HG02885 (cell line): ENCODE data around the gene SFMBT2.
A peak's percentile ranks its signal among the peaks of the same experiment; 100 is the strongest.
"Not testable (repeated sequence)": the region's sequence is repeated elsewhere in the genome, so short reads cannot be mapped to it uniquely, and the experiment has no call there.

ENCODE experiments used
- ATAC-seq: cut with Tn5 transposase; IDR thresholded peaks from one replicate; pipeline ENCODE4 v1.9.1; 2021; ENCODE audit warnings: mild to moderate bottlenecking; ENCODE audit not compliant: unreplicated experiment, poor library complexity

The SFMBT2 gene

DNA sequence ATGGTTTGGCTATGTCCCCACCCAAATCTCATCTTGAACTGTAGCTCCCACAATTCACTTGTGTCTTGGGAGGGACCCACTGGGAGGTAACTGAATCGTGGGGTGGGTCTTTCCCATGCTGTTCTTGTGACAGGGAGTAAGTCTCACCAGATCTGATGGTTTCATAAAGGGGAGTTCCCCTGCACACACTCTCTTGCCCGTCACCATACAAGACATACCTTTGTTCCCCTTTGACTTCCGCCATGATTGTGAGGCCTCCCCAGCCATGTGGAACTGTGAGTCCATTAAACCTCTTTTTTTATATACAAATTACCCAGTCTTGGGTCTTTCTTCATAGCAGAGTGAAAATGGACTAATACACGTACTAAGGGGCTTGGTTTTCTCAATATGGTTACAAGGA is 106.7 kb downstream of the SFMBT2 start:
- ATAC-seq = no peak

DNA sequence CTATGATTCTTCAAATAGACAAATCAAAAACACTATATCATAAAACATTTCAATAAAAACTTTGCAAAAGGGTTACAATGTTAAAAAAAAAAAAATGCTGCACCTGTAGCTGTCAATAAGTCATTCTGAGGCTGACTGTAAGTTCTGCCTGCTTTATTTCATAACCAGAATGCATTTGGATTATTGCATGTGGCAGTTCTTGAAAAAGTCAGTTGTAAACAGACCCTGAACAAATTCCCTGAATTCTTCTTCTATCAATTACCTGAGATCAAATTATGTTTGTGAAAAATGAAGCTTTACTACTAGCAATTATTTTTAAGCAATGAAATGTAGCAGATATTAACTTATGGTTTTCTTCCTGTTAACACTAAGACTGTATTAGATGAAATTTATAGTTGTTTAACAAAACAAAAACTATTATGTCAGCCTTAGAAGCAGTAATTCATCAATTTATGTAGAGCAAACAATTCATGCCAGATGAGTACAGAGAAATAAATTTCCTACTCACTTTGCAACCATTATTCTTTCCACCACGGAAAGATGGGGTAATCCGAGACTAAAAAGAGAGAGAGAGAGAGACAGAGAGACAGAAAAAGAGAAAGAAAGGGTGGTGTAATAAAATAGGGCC is 107.8 kb downstream of the SFMBT2 start:
- no peak for ATAC-seq

GRCh38 chr10:7302392-7302906 is 108.4 kb downstream of the SFMBT2 start:
- no peak for ATAC-seq

- no peak for ATAC-seq
These were observed 109.6 kb downstream of the SFMBT2 start for GRCh38 chr10:7301006-7301778.

DNA sequence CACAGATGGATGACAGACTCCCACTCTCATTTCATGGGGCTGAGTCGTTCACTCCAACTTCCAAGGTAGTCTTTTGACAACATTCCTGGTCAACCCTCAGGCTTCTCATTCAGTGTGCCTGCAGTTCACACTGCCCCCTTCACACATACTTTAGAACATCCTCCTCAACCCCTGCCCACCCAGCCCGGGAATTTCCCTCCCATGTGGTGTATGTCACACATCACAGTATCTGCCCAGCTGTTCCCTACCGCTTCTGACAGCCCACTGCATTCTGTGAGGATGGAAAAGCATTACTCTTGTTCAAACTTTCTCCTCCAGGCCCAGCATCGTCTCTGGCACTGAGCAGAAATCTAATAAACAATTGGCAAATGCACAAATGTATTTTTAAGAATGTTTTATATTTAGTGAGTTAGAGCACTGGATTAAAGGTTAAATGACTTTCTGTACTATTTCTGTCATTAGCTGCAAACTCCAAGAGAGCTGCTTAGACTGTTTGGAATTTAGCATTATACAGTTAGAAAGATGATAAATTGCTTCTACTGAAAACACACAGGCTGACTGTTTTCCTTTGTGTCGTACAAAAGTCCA is 110.4 kb downstream of the SFMBT2 start:
- ATAC-seq = no peak

- not testable (repeated sequence) for ATAC-seq
These were observed 111.1 kb downstream of the SFMBT2 start for GRCh38 chr10:7299601-7300325.

DNA sequence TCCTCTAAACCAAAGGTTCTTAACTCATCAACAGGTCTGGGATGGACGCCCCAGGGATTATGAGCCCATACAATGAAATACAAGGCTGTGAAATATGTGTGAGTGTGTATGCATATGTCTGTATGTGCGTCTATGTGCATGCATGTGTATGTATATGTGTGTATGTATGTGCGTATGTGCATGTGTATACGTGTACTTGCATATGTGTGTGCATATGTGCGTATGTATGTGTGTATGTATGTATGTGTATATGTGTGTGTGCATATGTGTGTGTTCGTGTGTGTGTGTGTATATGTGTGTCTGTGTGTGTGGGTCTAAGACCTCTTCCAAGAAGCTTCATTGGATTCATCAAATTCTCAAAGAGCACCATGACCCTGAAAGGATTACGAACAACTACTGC is 112.3 kb downstream of the SFMBT2 start:
- no peak for ATAC-seq

DNA sequence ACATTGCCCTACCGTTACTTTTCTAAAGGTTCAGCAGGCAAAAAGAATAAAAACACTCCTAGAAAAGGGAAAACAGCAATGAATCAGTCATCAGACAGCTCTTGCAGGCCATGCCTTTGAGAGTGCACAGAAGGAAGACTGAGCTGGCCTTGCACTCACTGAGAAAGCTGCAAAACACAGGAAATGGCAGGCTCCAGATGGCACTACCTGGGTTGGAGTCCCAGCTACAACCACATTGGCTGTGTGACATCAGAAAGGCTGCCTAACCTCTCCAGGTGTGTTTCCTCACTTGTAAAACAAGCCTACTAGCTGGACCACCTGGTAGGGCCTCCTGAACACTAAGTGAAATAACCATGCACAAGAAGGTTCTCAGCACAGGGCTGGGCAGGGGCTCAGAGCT is 113.7 kb downstream of the SFMBT2 start:
- no peak for ATAC-seq

GRCh38 chr10:7296648-7297047 is 114.2 kb downstream of the SFMBT2 start:
- ATAC-seq = no peak

GRCh38 chr10:7296076-7296475 is 114.8 kb downstream of the SFMBT2 start:
- no peak for ATAC-seq

DNA sequence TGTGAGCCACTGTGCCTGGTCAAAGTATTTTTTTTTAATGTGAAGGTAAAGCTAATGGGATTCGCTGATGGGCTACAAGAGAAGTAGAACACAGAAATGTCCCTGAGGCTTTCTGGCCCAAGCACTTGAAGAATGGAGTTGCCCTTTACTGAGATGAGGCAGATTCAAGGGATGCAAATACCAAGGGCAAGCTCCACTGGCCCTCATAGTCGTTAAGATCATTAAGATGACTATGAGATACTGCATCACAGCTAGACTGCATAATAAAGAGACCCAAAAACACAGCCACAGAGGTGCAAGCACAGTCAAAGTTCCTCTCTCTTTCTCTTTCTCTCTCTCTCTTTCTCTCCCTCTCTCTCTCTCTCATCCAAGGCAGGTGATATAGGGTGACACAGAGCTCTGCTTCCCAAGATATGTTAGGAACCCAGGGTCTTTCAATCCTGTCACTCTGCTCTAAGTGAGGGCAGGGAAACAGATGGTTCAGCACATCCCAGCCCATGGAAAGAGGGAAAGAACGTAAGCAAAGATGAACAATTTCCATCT is 117.4 kb downstream of the SFMBT2 start:
- ATAC-seq = no peak

- no peak for ATAC-seq
These were observed 119.2 kb downstream of the SFMBT2 start for GRCh38 chr10:7291487-7292270.

DNA sequence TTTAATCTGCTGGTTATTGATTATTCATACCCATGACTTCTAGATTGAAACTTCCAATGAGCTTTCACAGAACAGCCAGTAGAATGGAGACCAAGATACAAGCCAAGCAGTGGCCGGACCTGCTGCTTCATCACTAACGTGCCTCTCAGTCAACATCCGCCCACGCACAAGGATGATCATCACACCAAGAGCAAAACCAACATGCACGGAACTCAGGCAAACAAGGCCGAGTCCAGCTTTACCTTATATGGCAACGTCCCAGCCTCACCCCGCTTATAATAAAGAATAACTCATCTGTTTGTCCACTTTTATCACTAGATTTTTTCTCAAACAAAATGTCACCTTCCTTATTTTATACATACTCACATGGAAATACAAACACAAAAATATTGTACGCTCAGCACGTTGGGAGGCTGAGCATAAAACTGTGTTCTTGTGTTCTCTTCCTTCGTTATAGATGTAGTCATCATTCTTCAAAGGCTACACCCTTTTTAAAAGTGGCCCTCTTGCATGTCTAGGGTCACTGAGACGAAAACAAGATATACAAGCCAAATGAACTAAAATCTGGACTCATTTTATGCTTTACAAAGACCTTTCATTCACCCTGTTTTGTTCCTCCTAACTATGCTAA is 122.7 kb downstream of the SFMBT2 start:
- ATAC-seq = no peak

DNA sequence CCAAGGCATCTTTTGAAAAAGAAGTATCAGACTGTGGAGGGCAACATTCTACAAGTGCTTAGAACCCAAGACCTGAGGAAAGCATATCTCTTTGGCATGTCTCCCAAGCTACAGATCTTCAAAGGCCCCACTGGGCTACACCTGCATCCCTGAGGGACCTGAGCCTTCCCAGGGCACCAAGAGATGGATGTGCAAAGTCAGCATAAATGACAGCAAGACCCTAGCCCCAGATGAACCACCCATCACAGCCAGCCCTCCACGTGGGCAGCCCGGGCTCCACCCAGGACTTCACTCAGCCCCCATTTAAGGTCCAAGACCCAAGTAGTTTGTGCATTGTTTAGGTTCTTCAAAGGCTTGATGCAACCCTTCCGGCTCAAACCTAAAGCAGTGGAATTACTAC is 123.5 kb downstream of the SFMBT2 start:
- ATAC-seq = no peak

GRCh38 chr10:7285522-7286322 is 125.1 kb downstream of the SFMBT2 start:
- peak; percentile 40 for ATAC-seq

DNA sequence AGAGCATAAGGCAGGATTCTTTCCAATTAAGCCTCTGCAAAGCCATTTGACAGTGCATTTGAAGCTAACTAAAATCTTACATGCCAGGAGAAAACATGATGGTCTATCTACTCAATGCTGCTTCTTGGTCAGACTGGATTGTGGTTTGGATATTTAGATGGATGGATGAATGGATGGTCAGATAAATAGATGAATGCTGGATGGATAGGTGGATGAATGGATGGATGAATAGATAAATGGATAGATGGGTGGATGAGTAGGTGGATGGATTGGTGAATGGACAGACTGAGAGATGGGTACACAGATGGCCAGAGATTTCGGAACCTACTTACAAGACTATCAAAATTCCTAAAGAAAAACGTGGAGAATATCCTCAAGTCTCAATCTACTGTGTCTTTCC is 127.6 kb downstream of the SFMBT2 start:
- no peak for ATAC-seq

GRCh38 chr10:7282457-7282856 is 128.4 kb downstream of the SFMBT2 start:
- no peak for ATAC-seq

GRCh38 chr10:7281429-7281828 is 129.4 kb downstream of the SFMBT2 start:
- ATAC-seq = no peak

DNA sequence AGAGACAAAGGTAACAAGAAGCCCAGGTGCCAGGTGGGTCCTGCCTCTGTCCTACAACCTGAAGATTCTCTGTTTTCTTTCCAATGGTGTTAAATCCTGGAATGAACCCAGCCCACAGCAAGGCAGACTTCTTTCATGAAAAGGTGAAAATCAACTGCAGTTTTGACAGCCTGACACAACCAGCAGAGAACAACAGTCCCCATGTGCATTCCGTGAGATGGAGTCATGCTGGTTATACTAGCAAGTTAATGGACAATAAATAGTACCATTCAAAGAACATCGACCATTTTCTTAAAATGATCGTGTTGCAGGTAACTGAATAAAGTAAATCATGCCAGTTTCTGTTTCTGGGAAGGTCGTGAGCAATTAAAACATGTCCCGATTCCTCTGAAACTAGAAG is 131.5 kb downstream of the SFMBT2 start:
- no peak for ATAC-seq
